T-cell (primary cell): ENCODE data around the gene DAB2IP. TPM values are rescaled to one million over a fixed set of nuclear protein-coding genes. Genes with fewer than 3 reads are reported as not detected.

Experiments
- ATAC-seq, 4 experiments: fragments of 200-7000 bp in 3 of 4; fragments of 150-1000 bp in 1 of 4; cut with Tn5 transposase; replicated peaks in 1 of 4; 1 replicate in 3 of 4; 2 replicates in 1 of 4; pipeline ENCODE4 v1.10.0; 2021; ENCODE audit warnings: moderate library complexity in 3 of 4, mild to moderate bottlenecking in 2 of 4, moderate number of reproducible peaks in 1 of 4
- CTCF ChIA-PET, 2 donors: fragments of 300-600 bp; sonication (Branson Sonifier 250); formaldehyde crosslinking; loops; one replicate each; lab custom pipeline; 2022; ENCODE audit warnings: antibody characterized with exemption in 2 of 2; lab: Charles Lee
- POLR2A ChIA-PET, 2 donors: fragments of 300-600 bp; sonication (Branson Sonifier 250); formaldehyde crosslinking; loops; one replicate each; lab custom pipeline; 2022; ENCODE audit warnings: antibody characterized with exemption in 2 of 2; lab: Charles Lee
- DNase-seq, 35 experiments: peaks; one replicate each; pipeline versions ENCODE4 v3.0.0 to v3.0.0-alpha.2; 2013 to 2023
- H3K27ac ChIP-seq: one replicate; pipeline ENCODE4 v1.5.1; 2013; ENCODE audit warnings: low read length
- H3K27me3 ChIP-seq, 2 experiments: replicated peaks in 1 of 2; 1 replicate in 1 of 2; 2 replicates in 1 of 2; pipeline versions ENCODE4 v1.6.1 to v1.7.0; 2013; ENCODE audit warnings: low read length in 1 of 2, mixed read lengths in 1 of 2; ENCODE audit not compliant: control insufficient read depth in 2 of 2, insufficient read depth in 2 of 2; ENCODE audit errors: extremely low read depth in 1 of 2
- H3K36me3 ChIP-seq, 2 donors: 1 replicate in 1 of 2; 2 replicates in 1 of 2; pipeline versions ENCODE4 v1.6.1 to v1.7.0; 2013; ENCODE audit warnings: low read length in 1 of 2; ENCODE audit not compliant: control insufficient read depth in 2 of 2, insufficient read depth in 1 of 2; ENCODE audit errors: extremely low read depth in 1 of 2
- H3K4me1 ChIP-seq, 2 experiments: 1 replicate in 1 of 2; 2 replicates in 1 of 2; pipeline versions ENCODE4 v1.6.1 to v1.7.0; 2013; ENCODE audit warnings: low read length in 2 of 2, mixed read lengths in 1 of 2; ENCODE audit not compliant: insufficient read depth in 2 of 2, control insufficient read depth in 1 of 2; ENCODE audit errors: extremely low read depth in 1 of 2
- H3K4me3 ChIP-seq, 2 donors: 1 replicate in 1 of 2; 2 replicates in 1 of 2; pipeline versions ENCODE4 v1.5.1 to v1.7.0; 2013; ENCODE audit warnings: mild to moderate bottlenecking in 2 of 2, low read length in 1 of 2, moderate library complexity in 1 of 2; ENCODE audit not compliant: control insufficient read depth in 1 of 2; ENCODE audit errors: extremely low read depth in 1 of 2
- H3K9me3 ChIP-seq: 2 replicates; pipeline ENCODE4 v1.7.0; 2013
- H3K27ac Mint-ChIP-seq, 2 donors: one replicate each; pipeline ENCODE4 v1.8.0; 2020 to 2021; ENCODE audit warnings: mild to moderate bottlenecking in 2 of 2, mixed read lengths in 2 of 2
- H3K27me3 Mint-ChIP-seq, 2 donors: one replicate each; pipeline ENCODE4 v1.8.0; 2021 to 2022; ENCODE audit warnings: mixed read lengths in 2 of 2
- H3K36me3 Mint-ChIP-seq: one replicate; pipeline ENCODE4 v1.8.0; 2021; ENCODE audit warnings: mixed read lengths
- H3K4me1 Mint-ChIP-seq, 3 donors: one replicate each; pipeline ENCODE4 v1.8.0; 2020 to 2022; ENCODE audit warnings: mixed read lengths in 3 of 3, mild to moderate bottlenecking in 1 of 3
- H3K4me3 Mint-ChIP-seq, 3 donors: one replicate each; pipeline ENCODE4 v1.8.0; 2020 to 2022; ENCODE audit warnings: mild to moderate bottlenecking in 3 of 3, mixed read lengths in 3 of 3, moderate library complexity in 3 of 3
- H3K9me3 Mint-ChIP-seq, 3 donors: one replicate each; pipeline ENCODE4 v1.8.0; 2020 to 2022; ENCODE audit warnings: mixed read lengths in 3 of 3
- WGBS: methylation state at CpG from one replicate; pipeline ENCODE4 v1.1.5; 2013; ENCODE audit warnings: missing lambda C conversion rate; ENCODE audit not compliant: insufficient coverage; 5-methylcytosine and 5-hydroxymethylcytosine counted together
- total RNA-seq, 35 experiments: library from RNA in 6 of 35; stranded (reverse) in 6 of 35; fragments of 120-200 nt in 1 of 35; gene quantifications; one replicate each; pipeline versions ENCODE4 v1.2.1 to v1.2.4 and lab custom pipeline; 2013 to 2026

Gene DAB2IP
- total RNA-seq, 5 donors from 2014 or later (not counting 1 experiment from before 2014, with no cell fraction given): 0.22 to 0.53 (median 0.34) TPM; not detected in 1

GRCh38 chr9:121827251-121827967 is 176.0 kb downstream of the DAB2IP start:
- H3K4me3 ChIP-seq: no peak overlapping the region
- H3K4me1 ChIP-seq: no peaks in the 10 kb centered on the region
- no peak for ATAC-seq
- Mint-ChIP-seq H3K27me3 (no peaks in the 10 kb centered on the region), H3K4me1 (no peaks in the 10 kb centered on the region), H3K9me3 (no peaks in the 10 kb centered on the region), H3K36me3 (no peaks in the 10 kb centered on the region), H3K4me3 (no peak overlapping the region), H3K27ac (no peak overlapping the region)
- 89% methylated on average over 15 of the region's 17 CpGs for WGBS
- DNase-seq: no peak
- H3K9me3 ChIP-seq: no peaks in the 10 kb centered on the region
- no peaks in the 10 kb centered on the region for H3K36me3 ChIP-seq
- no peaks in the 10 kb centered on the region for H3K27me3 ChIP-seq
- POLR2A ChIA-PET: no interaction called here
- CTCF ChIA-PET: interaction anchor here in 1 of 2 donors (0.6 kb wide), 1 partner anchor 15 kb away, joined by 5 read pairs; no protein-coding TSS in a partner anchor
- no peak overlapping the region for H3K27ac ChIP-seq

- no peak overlapping the region for H3K4me3 Mint-ChIP-seq
- Histone ChIP-seq H3K4me1 (no peaks in the 10 kb centered on the region), H3K9me3 (no peaks in the 10 kb centered on the region), H3K27me3 (peaks cover 0 to 2% of the 10 kb centered on the region in 2 experiments), H3K36me3 (no peaks in the 10 kb centered on the region), H3K27ac (no peak overlapping the region), H3K4me3 (no peak overlapping the region)
- ChIA-PET POLR2A (no interaction called here), CTCF (no interaction called here)
- no peaks in the 10 kb centered on the region for H3K27me3 Mint-ChIP-seq
- H3K9me3 Mint-ChIP-seq: no peaks in the 10 kb centered on the region
- no peaks in the 10 kb centered on the region for H3K4me1 Mint-ChIP-seq
- ATAC-seq (no peak), DNase-seq (no peak)
- H3K36me3 Mint-ChIP-seq: no peaks in the 10 kb centered on the region
- no peak overlapping the region for H3K27ac Mint-ChIP-seq
- WGBS: no CpG with 5 or more reads among the region's 3 CpGs
Measured at GRCh38 chr9:121830441-121831140, 179.2 kb downstream of the DAB2IP start.

GRCh38 chr9:121831869-121832268 is 180.4 kb downstream of the DAB2IP start:
- no peaks in the 10 kb centered on the region for H3K36me3 Mint-ChIP-seq
- H3K4me1 ChIP-seq: no peaks in the 10 kb centered on the region
- no peak for DNase-seq
- H3K4me1 Mint-ChIP-seq: no peaks in the 10 kb centered on the region
- H3K9me3 Mint-ChIP-seq: no peaks in the 10 kb centered on the region
- 91% methylated on average over 3 of the region's 3 CpGs for WGBS
- H3K27me3 ChIP-seq: peaks cover 0 to 2% of the 10 kb centered on the region in 2 experiments
- H3K36me3 ChIP-seq: no peaks in the 10 kb centered on the region
- CTCF ChIA-PET: no interaction called here
- H3K27ac Mint-ChIP-seq: no peak overlapping the region
- POLR2A ChIA-PET: no interaction called here
- ATAC-seq: no peak
- no peaks in the 10 kb centered on the region for H3K9me3 ChIP-seq
- H3K4me3 Mint-ChIP-seq: no peak overlapping the region
- no peak overlapping the region for H3K27ac ChIP-seq
- H3K4me3 ChIP-seq: no peak overlapping the region
- no peaks in the 10 kb centered on the region for H3K27me3 Mint-ChIP-seq

DNA sequence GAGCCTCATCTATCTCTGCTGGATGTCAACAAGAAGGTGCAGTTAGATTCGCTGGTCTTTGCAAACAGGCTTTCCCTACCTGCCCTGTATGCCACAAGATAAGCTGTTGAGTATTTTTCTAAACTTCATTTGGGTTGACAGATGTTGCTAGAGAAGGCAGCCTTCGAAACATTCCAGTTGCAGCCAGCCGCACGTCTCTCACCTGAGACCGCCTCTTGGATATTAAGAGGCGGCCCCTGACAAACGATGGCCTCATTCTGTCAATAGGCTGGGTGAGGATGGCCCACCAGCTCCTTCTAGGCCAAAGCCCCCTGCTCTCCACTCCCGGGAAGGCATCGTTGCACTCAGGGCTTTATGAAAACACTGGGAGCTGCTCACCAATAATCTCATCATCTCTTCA is 181.6 kb downstream of the DAB2IP start:
- H3K4me1 ChIP-seq: no peaks in the 10 kb centered on the region
- no peak overlapping the region for H3K4me3 ChIP-seq
- Mint-ChIP-seq H3K36me3 (no peaks in the 10 kb centered on the region), H3K4me3 (no peak overlapping the region), H3K9me3 (no peaks in the 10 kb centered on the region), H3K27ac (no peak overlapping the region), H3K27me3 (no peaks in the 10 kb centered on the region), H3K4me1 (no peaks in the 10 kb centered on the region)
- ATAC-seq (no peak), DNase-seq (no peak)
- whole genome bisulfite sequencing: no CpG with 5 or more reads among the region's 9 CpGs
- POLR2A ChIA-PET: interaction anchor here in 1 of 2 donors (0.5 kb wide), 1 partner anchor 9 kb away, joined by 3 read pairs; no protein-coding TSS in a partner anchor
- CTCF ChIA-PET: no interaction called here
- H3K9me3 ChIP-seq: no peaks in the 10 kb centered on the region
- H3K27me3 ChIP-seq: peaks cover 0 to 2% of the 10 kb centered on the region in 2 experiments
- H3K36me3 ChIP-seq: no peaks in the 10 kb centered on the region
- H3K27ac ChIP-seq: no peak overlapping the region

Other genes starting within 250 kb of the DAB2IP start
- gene GGTA1, start 151.8 kb upstream of the DAB2IP start, total RNA-seq: not detected